GM15510 (cell line): ENCODE data around the gene TENT4B.

Source experiments
- POLR2A ChIP-seq: IDR thresholded peaks from 3 replicates; pipeline ENCODE4 v1.6.1; 2011; ENCODE audit warnings: borderline replicate concordance; ENCODE audit not compliant: insufficient read length; ENCODE audit errors: extremely low read depth

TENT4B gene

GRCh38 chr16:50263940-50264929, 111.1 kb downstream of the TENT4B start:
- TF ChIP-seq POLR2A, result no peak

DNA sequence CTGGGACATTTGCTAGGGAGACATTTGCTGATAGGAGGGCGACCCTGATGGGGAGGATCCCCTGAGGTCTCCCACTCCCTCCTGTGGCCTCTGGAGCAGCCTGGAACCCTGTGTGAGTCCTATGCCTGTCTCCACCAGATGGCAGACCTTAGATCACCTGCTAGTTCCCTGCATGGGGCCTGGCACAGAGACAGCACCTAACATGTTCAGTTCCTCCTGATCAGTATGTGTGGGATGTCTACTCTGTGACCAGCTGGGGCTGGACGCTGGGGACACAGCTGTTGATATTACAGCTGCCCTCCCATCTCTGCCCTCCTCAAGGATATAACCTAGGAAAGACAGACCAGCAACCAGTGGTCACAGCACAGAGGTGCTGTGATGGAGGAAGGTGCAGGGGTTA, 112.2 kb downstream of the TENT4B start:
- TF ChIP-seq POLR2A, result no peak

- TF ChIP-seq POLR2A, result no peak
Measured at GRCh38 chr16:50265716-50266336, 112.7 kb downstream of the TENT4B start.

DNA sequence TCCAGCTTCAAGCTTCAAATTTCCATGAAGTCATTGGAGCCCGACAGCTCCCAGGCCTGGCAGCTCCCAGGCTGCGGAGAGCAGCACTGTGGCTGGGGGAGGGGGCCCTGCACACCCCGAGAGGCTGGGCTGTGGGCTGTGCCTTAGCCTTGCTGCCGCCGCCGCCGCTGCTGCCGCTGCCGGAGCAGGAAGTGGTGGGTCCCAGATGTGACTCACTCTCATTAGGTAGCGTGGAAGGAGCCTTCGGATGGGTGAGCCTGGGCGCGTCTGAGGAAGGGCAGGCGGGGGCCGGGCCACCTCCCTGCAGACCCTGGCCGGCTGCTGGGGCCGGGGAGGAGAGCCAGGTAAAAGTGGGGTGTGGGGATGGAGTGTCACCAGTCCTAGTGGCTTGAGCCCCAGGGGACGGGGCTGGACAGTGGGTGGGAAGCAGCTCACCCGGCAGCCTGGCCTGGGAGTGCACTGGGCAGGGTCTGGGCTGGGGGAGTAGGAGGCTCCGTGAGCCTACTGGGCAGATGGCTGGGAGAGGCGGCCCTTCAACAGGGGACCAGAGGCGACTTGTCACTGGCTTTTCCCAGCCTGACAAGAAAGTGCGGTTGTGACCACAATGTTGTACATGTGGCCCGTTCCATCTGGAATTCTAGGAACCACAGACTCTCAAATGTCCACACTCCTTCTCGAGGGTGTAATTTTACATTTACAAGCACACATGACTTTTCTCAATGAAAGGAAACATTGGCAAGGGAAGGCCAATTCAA, 113.4 kb downstream of the TENT4B start, which contains the start of gene ADCY7:
ADCY7 (plus strand) TSS at position 215 of the 755 bp plus-strand sequence. CDS start 21,629 bp downstream, outside the sequence.
- TF ChIP-seq POLR2A, result peak; percentile 66

- TF ChIP-seq POLR2A, result no peak
Measured at GRCh38 chr16:50267151-50267631, 114.1 kb downstream of the TENT4B start.

- no peak for TF ChIP-seq POLR2A
Measured at GRCh38 chr16:50267651-50268050, 114.5 kb downstream of the TENT4B start.

DNA sequence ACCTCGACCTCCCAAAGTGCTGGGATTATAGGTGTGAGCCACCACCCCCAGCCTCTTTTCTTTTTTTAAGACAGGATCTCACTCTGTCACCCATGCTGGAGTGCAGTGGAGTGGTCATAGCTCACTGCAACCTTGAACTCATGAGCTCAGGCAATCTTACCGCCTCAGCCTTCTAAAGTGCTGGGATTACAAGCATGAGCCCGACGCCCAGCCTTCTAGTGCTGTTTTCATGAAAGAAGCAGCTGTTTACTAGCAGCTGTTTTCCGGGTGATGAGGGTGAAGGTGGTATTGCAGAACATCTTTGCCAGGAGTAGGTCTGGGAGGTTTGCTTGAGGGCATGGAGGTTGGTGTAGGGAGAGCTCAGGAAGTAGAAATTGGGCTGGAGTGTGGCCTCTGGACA, 115.2 kb downstream of the TENT4B start:
- no peak for TF ChIP-seq POLR2A

DNA sequence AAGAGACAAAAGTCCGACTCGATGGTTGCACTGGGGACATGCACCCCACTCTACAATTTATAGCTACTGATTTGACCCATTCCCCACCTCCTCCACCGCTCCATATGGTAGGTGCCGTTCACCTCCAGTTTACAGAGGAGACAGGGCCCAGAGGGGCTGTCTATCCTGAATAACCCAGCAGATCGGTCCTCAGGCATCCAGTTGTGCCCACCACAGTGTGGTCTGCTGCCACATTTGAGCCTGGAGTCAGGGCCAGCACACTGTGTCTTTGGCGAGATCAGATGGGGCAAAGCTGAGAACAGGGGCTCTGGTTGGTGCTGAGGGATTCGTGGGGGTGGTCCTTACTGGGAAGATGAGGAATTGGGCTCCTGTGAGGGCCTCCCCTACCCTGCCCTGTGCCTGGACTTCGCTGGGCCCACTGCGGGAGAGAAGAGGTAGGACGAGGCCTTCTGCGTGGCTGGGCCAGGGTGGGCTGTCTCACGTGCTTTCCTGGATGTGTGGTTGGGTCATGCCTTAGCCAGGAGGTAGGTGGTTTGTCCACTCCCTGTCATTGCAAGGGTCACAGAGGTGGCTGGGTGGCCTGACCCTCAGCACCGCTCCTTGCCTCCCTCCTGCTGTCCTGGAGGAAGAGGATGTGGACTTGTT, 116.1 kb downstream of the TENT4B start:
- TF ChIP-seq POLR2A, result no peak

GRCh38 chr16:50269769-50270509, 116.8 kb downstream of the TENT4B start:
- TF ChIP-seq POLR2A, result no peak

- TF ChIP-seq POLR2A, result no peak
Measured at GRCh38 chr16:50270510-50271147, 117.5 kb downstream of the TENT4B start.

DNA sequence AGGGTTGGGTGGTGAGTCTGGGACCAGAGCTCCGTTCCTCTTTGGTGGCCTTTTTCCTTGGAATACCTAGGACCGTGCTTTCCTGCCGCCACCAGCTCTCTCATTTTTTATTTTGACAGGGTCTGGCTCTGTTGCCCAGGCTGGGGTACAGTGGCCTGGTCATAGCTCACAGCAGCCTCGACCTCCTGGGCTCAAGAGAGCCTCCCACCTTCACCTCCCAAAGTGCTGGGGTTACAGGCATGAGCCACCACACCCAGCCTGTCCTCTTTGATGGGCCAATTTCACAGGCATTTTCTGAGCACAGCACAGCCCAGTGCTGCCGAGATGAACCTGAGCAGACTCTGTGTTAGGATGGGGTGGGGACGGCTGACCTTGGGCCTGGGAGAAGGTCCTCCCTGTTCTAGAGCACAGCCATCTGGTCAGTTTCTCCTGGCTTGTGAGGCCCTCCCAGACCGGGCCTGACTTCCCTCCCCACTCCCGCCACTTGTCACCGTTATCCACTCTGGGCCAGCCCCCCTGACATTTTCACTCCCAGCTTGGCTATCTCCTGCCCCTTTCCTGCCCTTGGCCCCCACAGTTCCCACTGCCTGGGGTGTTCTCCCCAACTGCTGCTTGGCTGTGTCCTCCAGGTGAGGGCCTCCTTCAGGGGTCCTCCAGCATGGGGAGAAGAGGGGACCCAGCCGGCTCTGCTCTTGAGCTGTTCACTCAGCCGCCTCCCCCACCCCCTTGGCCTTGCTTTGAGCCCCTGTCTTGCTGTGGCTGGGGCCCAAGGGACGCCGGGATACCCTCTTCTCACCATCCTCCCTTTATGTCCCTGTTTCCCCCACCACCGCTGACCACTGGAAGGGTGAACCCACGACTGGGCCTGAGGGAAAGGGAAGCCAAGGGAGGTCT, 118.3 kb downstream of the TENT4B start:
- TF ChIP-seq POLR2A, result no peak

DNA sequence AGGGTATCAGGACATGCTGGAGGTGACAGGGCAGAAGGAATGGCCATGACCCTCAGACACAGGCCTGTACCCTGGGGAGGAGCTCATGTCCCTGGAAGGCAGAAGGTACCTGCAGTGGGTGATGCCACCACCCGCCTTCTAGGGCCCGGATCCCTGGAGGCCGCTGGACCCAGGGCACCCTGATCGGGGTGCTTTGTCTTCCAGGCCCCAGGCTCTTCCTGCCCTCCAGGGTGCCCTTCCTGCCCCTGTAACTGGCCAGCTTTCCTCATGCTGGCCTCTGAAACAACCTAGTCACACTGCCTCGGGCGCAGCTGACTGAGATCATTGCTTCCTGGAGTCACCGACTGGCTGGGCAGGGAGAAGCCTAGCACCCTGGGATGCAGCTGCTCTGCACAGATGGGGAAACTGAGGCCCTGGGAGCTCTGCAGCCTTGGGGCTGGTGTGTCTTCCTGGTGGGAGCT, 119.0 kb downstream of the TENT4B start:
- no peak for TF ChIP-seq POLR2A

DNA sequence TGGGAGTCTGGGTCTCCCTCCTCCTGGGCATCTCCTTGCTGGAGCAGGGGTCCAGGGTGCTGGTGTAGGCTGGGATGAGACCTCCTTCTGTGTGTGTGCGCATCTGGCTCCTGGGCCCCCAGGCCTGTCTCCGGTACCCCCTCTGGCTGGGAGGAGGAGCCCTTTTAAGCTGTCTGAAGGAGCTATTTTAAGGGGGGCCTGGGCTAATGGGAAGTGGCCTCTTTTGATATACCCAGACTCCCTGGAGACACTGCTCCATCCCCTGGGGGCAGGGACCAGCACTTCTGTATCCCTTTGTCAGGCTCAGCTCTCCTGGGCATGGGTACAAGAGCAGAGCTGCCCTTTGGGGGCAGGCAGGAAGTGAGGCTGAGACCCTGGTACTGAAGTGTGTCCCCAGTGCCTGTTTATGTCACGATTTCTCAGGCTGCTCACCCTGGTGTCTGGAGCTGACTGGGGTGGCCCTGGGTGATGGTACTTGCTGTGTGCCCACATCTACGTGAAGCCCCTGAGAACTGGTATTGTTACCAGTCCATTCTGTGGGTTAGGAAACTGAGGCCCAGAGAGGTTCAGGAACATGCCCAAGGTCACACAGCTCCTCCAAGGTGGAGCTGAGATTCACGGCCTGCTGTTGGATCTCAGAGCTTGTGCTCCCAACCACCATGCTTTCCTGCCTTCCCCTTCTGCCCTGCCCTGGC, 119.7 kb downstream of the TENT4B start:
- TF ChIP-seq POLR2A, result no peak
